ENCODE measurements around the gene P2RX5.

GRCh38 chr17:3688852-3689261, 7.1 kb downstream of the P2RX5 start:
- TF ChIP-seq, protein P1, sequence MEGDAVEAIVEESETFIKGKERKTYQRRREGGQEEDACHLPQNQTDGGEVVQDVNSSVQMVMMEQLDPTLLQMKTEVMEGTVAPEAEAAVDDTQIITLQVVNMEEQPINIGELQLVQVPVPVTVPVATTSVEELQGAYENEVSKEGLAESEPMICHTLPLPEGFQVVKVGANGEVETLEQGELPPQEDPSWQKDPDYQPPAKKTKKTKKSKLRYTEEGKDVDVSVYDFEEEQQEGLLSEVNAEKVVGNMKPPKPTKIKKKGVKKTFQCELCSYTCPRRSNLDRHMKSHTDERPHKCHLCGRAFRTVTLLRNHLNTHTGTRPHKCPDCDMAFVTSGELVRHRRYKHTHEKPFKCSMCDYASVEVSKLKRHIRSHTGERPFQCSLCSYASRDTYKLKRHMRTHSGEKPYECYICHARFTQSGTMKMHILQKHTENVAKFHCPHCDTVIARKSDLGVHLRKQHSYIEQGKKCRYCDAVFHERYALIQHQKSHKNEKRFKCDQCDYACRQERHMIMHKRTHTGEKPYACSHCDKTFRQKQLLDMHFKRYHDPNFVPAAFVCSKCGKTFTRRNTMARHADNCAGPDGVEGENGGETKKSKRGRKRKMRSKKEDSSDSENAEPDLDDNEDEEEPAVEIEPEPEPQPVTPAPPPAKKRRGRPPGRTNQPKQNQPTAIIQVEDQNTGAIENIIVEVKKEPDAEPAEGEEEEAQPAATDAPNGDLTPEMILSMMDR (optimal IDR thresholded peaks at IDR 0.05 in 1 of 3, IDR thresholded peaks at IDR 0.05 in 1 of 3, conservative IDR thresholded peaks at IDR 0.05 in 1 of 3; ENCODE audit: extremely low read depth in 1 of 3, insufficient read depth in 2 of 3, low read length in 3 of 3), result no peak
- no peak for TF ChIP-seq EZH2 (IDR thresholded peaks at IDR 0.05; ENCODE audit: low read length)

Measured in keratinocyte (primary cell).